Body of pancreas (tissue), 4 donors: Measurements from ENCODE around the gene MMP14.

Experiments
- POLR2A ChIP-seq, 3 donors: fragments of 450-650 bp; IDR thresholded peaks; one replicate each; pipeline ENCODE4 v1.6.1; 2016; ENCODE audit warnings: antibody characterized with exemption in 3 of 3, mild to moderate bottlenecking in 2 of 3
- TF ChIP-seq, protein P1 (sequence below), 7 experiments: fragments of 450-650 bp in 4 of 7; fragments of 200-600 bp in 3 of 7; sonication (generic) in 3 of 7; IDR thresholded peaks; one replicate each; pipeline ENCODE4 v1.5.1; 2016 to 2019; ENCODE audit warnings: antibody characterized with exemption in 7 of 7

DNA sequence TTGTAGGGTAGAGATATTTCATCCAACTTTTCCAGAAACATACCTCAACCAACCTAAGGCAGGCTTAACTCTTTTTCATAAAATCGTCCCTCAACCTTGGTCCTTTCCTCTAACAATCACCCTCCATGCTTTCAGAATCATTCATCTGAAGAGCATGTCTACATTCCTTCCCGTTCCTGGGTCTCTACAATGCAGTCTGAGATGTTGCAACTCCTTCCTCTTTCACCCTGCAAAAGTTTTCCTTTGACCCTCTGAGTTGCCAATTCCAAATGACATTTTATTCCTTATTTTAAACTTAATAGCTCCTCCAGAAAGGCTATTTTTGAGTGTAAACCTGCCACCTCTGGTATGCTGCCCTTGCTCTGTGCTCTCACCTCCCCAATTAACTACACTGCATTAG, 37.9 kb upstream of the MMP14 start:
- TF ChIP-seq, protein P1, sequence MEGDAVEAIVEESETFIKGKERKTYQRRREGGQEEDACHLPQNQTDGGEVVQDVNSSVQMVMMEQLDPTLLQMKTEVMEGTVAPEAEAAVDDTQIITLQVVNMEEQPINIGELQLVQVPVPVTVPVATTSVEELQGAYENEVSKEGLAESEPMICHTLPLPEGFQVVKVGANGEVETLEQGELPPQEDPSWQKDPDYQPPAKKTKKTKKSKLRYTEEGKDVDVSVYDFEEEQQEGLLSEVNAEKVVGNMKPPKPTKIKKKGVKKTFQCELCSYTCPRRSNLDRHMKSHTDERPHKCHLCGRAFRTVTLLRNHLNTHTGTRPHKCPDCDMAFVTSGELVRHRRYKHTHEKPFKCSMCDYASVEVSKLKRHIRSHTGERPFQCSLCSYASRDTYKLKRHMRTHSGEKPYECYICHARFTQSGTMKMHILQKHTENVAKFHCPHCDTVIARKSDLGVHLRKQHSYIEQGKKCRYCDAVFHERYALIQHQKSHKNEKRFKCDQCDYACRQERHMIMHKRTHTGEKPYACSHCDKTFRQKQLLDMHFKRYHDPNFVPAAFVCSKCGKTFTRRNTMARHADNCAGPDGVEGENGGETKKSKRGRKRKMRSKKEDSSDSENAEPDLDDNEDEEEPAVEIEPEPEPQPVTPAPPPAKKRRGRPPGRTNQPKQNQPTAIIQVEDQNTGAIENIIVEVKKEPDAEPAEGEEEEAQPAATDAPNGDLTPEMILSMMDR (IDR thresholded peaks at IDR 0.05): no peak
- TF ChIP-seq POLR2A (IDR thresholded peaks at IDR 0.05): no peak
